ENCODE data around the gene METTL24.

DNA sequence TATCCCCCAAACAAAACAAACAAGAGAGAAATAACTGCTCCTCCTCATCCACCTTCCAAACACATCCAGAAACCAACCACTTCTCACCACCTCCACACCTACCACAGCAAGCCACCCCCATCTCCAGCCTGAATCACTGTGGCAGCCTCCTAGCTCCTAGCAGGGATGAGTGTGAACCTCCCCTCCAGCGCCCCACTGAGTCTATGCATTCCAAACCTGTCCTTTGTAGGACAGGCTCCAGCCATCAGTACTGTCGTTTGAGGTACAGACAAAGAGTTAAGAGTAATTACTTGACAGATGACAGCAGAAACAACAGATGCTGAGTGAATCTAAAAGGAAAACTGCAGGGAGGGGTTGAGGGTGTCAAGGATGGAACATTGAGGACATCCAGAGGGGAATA, 2.4 kb downstream of the METTL24 start:
- no peak for TF ChIP-seq EZH2 (IDR thresholded peaks at IDR 0.05; ENCODE audit: insufficient read depth, poor library complexity, severe bottlenecking)
- TF ChIP-seq EZH2phosphoT487 (IDR thresholded peaks at IDR 0.05; ENCODE audit: insufficient read depth, low read depth), result no peak
